HUES64 (cell line): ENCODE results near the gene NOTO.

Source experiments
- H3K27ac ChIP-seq: 2 replicates; pipeline ENCODE4 v1.7.0; 2013; ENCODE audit warnings: low read depth, low read length, inconsistent platforms
- H3K27me3 ChIP-seq: 2 replicates; pipeline ENCODE4 v1.6.1; 2013; ENCODE audit warnings: mild to moderate bottlenecking, low read length; ENCODE audit not compliant: insufficient read depth
- H3K36me3 ChIP-seq: 2 replicates; pipeline ENCODE4 v1.6.1; 2013; ENCODE audit warnings: mild to moderate bottlenecking, low read length; ENCODE audit not compliant: insufficient read depth
- H3K4me1 ChIP-seq: 2 replicates; pipeline ENCODE4 v1.6.1; 2013; ENCODE audit warnings: mild to moderate bottlenecking, low read length, moderate library complexity; ENCODE audit not compliant: insufficient read depth
- H3K4me3 ChIP-seq: 2 replicates; pipeline ENCODE4 v1.5.1; 2013; ENCODE audit warnings: mild to moderate bottlenecking, low read length, moderate library complexity
- H3K9ac ChIP-seq: 2 replicates; pipeline ENCODE4 v1.6.1; 2013; ENCODE audit warnings: mild to moderate bottlenecking, low read depth, low read length
- H3K9me3 ChIP-seq: 2 replicates; pipeline ENCODE4 v1.6.1; 2013; ENCODE audit warnings: low read depth, low read length; ENCODE audit not compliant: insufficient read depth
- WGBS: fragments of 150-250, 120-280 bp; methylation state at CpG from one replicate; pipeline ENCODE4 v1.1.7; 2013; ENCODE audit warnings: missing lambda C conversion rate; 5-methylcytosine and 5-hydroxymethylcytosine counted together

NOTO gene

DNA sequence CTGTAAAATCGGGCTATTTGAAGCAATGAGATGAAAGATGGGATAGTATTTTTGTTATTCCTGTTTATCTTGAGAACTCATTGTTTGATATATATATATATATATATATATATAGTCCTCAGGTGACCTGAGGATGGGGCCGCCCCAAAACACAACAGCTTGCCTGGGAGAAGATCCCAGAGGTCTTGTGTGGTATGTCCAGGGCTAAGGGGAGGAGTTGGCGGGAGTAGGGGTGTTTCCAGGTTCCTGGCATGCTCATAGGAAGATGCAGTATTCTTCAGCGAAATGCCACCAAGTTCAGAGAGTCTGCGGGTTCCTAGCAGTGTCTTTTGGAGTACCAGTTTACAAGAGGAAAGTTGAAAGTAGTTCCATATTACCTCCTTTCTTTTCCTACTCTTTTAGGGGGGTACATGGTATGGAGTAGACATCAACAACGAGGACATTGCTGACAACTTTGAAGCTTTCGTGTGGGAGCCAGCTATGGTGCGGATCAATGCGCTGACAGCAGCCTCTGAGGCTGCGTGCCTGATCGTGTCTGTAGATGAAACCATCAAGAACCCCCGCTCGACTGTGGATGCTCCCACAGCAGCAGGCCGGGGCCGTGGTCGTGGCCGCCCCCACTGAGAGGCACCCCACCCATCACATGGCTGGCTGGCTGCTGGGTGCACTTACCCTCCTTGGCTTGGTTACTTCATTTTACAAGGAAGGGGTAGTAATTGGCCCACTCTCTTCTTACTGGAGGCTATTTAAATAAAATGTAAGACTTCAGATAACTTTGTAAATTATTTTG, 50.1 kb downstream of the NOTO start:
- 97% methylated on average over 16 of the region's 17 CpGs for WGBS
- H3K9me3 ChIP-seq = no peaks in the 10 kb centered on the region
- no peaks in the 10 kb centered on the region for H3K27me3 ChIP-seq
- H3K36me3 ChIP-seq = peaks cover 73% of the 10 kb centered on the region
- no peak overlapping the region for H3K27ac ChIP-seq
- no peak overlapping the region for H3K4me3 ChIP-seq
- H3K4me1 ChIP-seq = peaks cover 6% of the 10 kb centered on the region; the same call in 1 of the 2 replicates
- no peak overlapping the region for H3K9ac ChIP-seq

DNA sequence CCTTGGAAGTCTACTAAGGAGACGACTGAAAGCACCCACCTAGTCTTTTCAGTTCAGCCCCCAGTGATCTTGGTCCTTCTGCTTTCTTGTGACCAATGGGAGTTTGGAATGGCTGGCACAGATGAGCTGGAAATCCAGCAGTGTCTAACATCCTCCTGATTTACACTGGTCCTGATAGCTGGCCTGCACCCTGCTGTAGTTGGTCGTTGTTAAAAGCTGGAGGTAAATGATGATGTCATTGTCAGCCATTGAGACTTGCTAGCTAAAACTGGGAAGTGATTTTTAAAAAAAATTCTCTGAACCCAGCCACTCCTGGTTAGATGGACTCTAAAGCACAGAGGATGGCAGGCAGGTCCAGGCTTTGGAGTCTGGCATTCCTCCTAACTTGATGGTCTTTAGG, 51.0 kb downstream of the NOTO start:
- Histone ChIP-seq H3K9ac (no peak overlapping the region), H3K4me3 (no peak overlapping the region), H3K27me3 (no peaks in the 10 kb centered on the region), H3K9me3 (no peaks in the 10 kb centered on the region), H3K4me1 (peaks cover 6% of the 10 kb centered on the region; the same call in 1 of the 2 replicates), H3K27ac (no peak overlapping the region), H3K36me3 (peaks cover 63% of the 10 kb centered on the region)
- WGBS = 95% methylated on average over 2 of the region's 2 CpGs

DNA sequence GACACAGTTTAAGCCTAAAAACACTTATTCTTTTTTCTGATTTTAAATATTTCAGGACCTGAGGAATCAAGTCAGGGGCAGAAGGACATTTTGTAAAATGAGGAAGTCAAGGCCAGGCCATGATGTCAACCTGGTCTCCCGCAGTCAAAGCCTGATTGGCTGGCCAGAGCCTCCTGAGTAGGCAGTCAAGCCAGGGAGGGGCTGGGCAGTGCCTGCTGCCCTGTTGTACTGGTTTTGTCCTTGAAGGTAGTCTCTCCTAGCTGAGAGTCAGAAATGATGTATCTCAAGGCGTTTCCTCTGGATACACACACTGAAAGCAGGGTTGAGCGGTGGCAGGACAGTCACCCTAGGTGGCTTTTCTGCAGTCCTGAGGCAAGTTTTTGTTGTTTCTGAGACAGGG, 51.5 kb downstream of the NOTO start:
- Histone ChIP-seq H3K27ac (no peak overlapping the region), H3K9me3 (no peaks in the 10 kb centered on the region), H3K36me3 (peaks cover 58% of the 10 kb centered on the region), H3K9ac (no peak overlapping the region), H3K4me3 (no peak overlapping the region), H3K4me1 (peaks cover 6% of the 10 kb centered on the region; the same call in 1 of the 2 replicates), H3K27me3 (no peaks in the 10 kb centered on the region)
- 95% methylated on average over 3 of the region's 3 CpGs for WGBS

DNA sequence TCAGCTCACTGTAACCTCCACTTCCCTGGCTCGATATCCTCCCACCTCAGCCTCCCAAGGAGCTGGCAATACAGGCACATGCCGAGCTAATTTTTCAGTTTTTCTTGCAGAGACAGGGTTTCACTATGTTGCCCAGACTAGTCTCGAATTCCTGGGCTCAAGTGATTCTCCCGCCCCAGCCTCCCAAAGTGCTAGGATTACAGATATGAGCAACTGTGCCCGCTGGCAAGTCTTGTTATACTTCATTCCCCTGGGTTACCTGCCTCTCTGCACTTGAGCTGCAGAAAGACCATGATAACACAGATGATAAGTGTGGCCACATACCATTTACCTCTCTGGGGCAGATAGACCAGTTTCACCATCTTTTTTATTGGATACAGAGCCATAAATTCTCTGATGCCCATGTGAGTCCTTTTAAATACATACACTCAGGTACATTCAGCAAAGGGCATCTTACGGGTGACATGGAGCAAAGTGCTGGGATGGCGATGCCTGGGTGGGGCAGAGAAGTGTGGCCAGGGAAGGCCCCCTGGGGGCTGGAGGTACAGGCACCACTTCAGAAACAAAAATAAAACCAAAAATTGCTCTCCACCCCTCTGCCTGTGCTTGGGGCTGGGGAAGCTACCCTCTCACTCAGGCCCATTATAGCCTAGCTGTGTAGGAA, 52.1 kb downstream of the NOTO start:
- peaks cover 6% of the 10 kb centered on the region; the same call in 1 of the 2 replicates for H3K4me1 ChIP-seq
- peaks cover 53% of the 10 kb centered on the region for H3K36me3 ChIP-seq
- no peaks in the 10 kb centered on the region for H3K9me3 ChIP-seq
- H3K9ac ChIP-seq = no peak overlapping the region
- H3K27ac ChIP-seq = no peak overlapping the region
- H3K4me3 ChIP-seq = no peak overlapping the region
- 96% methylated on average over 7 of the region's 7 CpGs for WGBS
- H3K27me3 ChIP-seq = no peaks in the 10 kb centered on the region

DNA sequence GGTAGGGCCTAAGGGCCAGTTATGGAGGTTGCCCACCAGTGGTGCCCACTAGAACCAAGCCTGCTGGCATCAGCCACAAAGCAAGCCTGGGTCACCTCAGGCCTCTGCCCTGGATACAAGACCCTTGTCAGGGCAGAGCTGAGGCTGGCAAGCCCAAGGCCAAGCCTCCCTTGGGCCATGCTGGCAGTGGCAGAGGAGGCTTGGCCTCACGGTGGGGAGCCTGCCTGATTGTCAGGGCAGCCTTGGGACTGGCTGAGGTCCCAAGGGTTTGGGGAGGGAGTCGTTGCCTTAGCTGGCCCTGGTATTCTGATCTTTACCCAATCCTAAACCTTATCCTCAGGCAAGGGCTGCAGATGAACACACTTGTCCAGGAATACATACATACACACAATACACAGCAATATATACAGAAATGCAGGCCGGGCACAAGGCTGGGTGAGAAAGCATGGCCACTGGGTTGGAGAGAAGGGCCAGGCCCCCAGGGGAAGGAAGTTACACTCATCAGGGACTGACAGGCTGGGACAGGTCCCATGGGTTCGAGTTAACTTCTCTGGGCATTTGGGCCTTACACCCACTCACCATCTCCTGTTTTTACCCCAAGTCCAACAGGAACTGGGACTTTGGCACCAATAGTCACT, 52.8 kb downstream of the NOTO start:
- no peaks in the 10 kb centered on the region for H3K9me3 ChIP-seq
- H3K27me3 ChIP-seq = no peaks in the 10 kb centered on the region
- no peak overlapping the region for H3K4me3 ChIP-seq
- H3K4me1 ChIP-seq = peaks cover 6% of the 10 kb centered on the region; the same call in 1 of the 2 replicates
- H3K27ac ChIP-seq = no peak overlapping the region; the same call in 1 of the 2 replicates
- WGBS = 83% methylated on average over 4 of the region's 4 CpGs
- peaks cover 46% of the 10 kb centered on the region for H3K36me3 ChIP-seq
- no peak overlapping the region for H3K9ac ChIP-seq

DNA sequence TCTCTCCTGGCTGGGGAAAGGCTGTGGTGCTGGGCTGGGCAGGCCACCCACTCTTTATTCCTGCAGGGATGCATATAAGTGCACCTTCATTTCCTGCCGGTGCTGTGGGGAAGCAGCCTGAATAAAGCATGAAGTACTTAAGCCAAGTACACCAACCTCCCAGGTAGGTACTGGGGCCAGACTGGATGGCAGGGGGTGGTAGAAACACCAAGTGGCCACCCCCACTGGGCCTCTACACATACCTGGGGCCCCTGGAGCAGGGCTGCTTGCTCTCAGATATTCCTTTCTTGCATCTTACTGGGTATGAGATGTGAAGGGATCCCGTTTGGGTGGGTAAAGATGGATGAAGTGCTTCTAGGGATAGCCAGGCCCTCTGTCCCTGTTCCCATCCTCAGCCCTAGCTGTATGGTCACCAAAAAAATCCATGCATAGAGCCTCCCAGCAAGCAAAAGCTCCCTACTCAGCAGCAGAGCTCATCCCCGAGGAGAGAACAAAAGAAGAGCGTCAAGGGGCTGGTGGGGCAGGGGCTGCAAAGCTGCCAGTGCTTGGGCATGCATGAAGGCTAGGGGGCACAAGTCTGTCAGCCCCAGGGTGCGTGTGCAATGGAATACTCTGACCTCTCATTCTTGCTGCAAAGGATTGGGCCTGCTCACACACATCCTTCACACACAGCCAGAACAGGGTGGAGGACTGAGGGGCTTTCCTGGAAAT, 53.7 kb downstream of the NOTO start:
- 72% methylated on average over 5 of the region's 5 CpGs for WGBS
- H3K36me3 ChIP-seq = peaks cover 37% of the 10 kb centered on the region
- H3K27me3 ChIP-seq = no peaks in the 10 kb centered on the region
- no peaks in the 10 kb centered on the region for H3K9me3 ChIP-seq
- no peak overlapping the region for H3K4me3 ChIP-seq
- H3K9ac ChIP-seq = no peak overlapping the region
- H3K27ac ChIP-seq = no peak overlapping the region
- peaks cover 6% of the 10 kb centered on the region; the same call in 1 of the 2 replicates for H3K4me1 ChIP-seq

DNA sequence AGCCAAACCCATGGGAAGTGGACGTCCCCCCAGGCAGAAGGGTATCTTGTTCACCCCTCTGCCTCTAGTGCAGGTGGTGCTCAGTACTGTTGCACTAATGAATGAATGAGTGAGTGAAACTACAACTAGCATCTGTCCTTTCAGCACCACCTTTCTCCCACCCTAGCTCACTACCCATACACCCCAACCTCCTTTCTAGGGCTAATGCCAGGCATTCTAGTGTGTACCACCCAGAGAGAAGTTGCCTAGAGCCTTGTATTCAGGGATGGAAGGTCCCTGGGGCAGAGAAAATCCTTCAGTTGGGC, 54.2 kb downstream of the NOTO start:
- H3K36me3 ChIP-seq = peaks cover 32% of the 10 kb centered on the region
- 86% methylated on average over 1 of the region's 1 CpG for WGBS
- H3K4me1 ChIP-seq = peaks cover 6% of the 10 kb centered on the region; the same call in 1 of the 2 replicates
- H3K27me3 ChIP-seq = no peaks in the 10 kb centered on the region
- no peak overlapping the region for H3K9ac ChIP-seq
- no peak overlapping the region for H3K27ac ChIP-seq
- H3K9me3 ChIP-seq = no peaks in the 10 kb centered on the region
- H3K4me3 ChIP-seq = no peak overlapping the region

DNA sequence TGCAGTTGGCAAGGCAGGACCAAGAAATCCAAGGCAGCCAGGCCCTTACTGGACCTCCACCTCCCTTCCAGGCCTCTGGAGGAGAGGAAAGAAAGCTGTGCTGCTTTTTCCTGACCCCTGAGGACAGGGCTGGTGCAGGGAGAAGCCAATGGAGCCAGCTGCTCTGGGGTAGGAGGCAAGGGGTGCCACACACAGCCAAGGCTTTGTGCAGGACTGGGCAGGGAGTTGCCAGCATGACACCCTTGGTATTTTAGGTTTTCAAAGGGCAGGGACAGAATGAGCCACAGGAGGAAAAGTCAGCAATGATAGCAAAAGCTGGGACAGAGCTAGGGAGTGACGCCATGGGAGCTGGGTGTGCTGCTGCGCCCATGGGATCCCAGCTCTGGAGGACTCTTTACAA, 54.6 kb downstream of the NOTO start:
- no peak overlapping the region for H3K27ac ChIP-seq

DNA sequence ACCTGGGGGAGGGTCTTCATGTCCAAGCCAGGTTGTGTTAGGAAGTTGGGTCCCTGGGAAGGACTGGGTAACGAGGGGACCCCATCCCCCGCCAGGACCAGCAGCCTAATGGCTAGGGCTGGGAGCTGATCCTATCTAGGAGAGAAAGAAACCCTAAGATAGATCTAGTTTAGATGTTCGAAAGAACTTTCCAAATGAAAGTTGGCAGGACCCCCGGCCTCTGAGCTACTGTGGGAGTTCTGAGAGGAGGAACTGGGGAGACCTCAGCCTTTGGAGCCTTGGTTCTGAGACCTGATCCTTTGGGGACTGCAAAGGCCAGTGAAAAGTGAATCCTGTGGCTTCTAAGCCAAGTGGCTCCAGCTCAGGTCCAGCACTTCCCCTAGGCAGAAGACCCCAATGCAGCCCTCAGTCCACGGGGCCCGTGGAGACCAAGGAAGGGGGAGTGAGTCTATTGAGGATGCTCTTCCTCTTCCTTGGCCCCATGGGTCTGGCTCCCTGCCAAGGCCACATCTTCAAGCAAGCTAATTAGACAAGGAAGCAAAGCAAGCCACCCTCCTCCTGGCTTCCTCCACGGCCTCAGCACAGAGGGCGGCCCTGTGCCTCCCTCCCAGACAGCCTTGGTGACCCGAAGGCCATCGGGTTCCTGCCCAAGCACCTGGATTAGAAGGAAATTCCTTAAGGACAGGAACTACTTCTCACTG, 55.2 kb downstream of the NOTO start:
- H3K4me3 ChIP-seq = no peak overlapping the region
- peaks cover 6% of the 10 kb centered on the region; the same call in 1 of the 2 replicates for H3K4me1 ChIP-seq
- no peaks in the 10 kb centered on the region for H3K9me3 ChIP-seq
- 89% methylated on average over 10 of the region's 10 CpGs for WGBS
- H3K27me3 ChIP-seq = no peaks in the 10 kb centered on the region
- peaks cover 22% of the 10 kb centered on the region for H3K36me3 ChIP-seq
- H3K27ac ChIP-seq = no peak overlapping the region
- no peak overlapping the region for H3K9ac ChIP-seq

More for the DNA sequence above, 54.6 kb downstream of the NOTO start:
- Histone ChIP-seq H3K9me3 (no peaks in the 10 kb centered on the region), H3K4me3 (no peak overlapping the region), H3K36me3 (peaks cover 27% of the 10 kb centered on the region), H3K4me1 (peaks cover 6% of the 10 kb centered on the region; the same call in 1 of the 2 replicates), H3K9ac (no peak overlapping the region), H3K27me3 (no peaks in the 10 kb centered on the region)
- 94% methylated on average over 2 of the region's 2 CpGs for WGBS

DNA sequence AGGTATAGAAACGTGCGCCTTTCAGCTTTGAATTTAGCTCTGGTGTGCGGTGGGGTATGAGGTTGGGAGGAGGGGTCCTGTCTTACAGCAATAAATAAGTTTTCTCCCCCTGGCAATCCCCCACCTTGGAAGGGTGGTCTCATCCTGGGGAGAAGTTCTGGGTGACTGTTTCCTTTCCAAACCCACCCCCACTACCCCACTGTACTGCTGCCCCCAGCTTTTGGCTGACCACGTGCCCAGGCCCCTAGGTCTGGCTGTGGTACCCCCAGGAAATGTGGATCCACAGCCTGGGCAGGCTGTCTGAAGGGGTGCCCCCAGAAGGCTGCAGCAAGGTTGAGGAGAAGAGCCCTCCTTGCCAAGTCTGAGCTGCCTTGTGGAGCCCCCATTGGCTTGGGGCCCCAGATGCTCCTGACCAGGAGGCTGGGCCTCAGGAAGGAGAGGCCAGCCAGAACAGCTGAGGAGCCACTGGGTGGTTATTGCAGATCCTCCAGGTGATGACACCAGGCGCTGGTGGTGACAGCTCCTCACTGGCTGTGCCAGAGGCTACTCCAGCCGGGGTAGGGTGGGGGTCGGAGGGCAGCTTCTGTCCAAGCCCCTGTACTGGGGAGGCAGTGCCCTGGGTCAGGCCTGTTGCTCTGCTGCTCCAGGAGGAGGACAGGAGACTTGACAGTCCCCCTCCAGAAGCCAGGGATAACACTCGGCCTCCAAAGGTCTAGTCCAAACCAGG, 56.0 kb downstream of the NOTO start:
- H3K27ac ChIP-seq = no peak overlapping the region
- H3K9me3 ChIP-seq = no peaks in the 10 kb centered on the region
- 87% methylated on average over 7 of the region's 8 CpGs for WGBS
- peaks cover 14% of the 10 kb centered on the region for H3K36me3 ChIP-seq
- H3K27me3 ChIP-seq = no peaks in the 10 kb centered on the region
- H3K9ac ChIP-seq = no peak overlapping the region
- no peak overlapping the region for H3K4me3 ChIP-seq
- H3K4me1 ChIP-seq = peaks cover 6% of the 10 kb centered on the region; the same call in 1 of the 2 replicates
